GM12874 (cell line): Measurements from ENCODE around the gene CAPN7.

Experiments
- CTCF ChIP-seq: IDR thresholded peaks from 2 replicates; pipeline ENCODE4 v1.5.1; 2011; ENCODE audit warnings: low read depth, mild to moderate bottlenecking, control low read depth, low read length, moderate library complexity; ENCODE audit not compliant: insufficient read depth

Gene CAPN7

GRCh38 chr3:15294929-15295328 is 88.9 kb downstream of the CAPN7 start:
- TF ChIP-seq CTCF: no peak

DNA sequence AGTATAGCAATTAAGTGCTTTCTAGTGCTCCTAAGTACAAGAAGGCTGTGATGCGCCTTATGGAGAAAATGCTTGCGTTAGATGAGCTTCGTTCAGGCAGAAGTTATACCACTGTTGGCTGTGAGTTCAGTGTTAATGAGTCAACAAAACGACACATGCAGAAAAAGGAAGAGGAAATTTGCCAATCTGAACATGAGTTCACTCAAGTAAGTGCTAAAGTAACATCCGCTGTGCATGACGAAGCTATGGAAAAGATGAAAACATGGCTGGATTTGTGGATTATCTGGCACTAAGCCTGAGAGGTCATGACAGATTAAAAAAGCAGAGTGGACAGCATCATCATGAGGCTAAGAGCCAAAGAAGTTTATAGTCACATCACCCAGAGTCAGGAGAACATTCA is 89.5 kb downstream of the CAPN7 start:
- no peak for TF ChIP-seq CTCF

GRCh38 chr3:15297608-15298350 is 91.7 kb downstream of the CAPN7 start:
- TF ChIP-seq CTCF: no peak

DNA sequence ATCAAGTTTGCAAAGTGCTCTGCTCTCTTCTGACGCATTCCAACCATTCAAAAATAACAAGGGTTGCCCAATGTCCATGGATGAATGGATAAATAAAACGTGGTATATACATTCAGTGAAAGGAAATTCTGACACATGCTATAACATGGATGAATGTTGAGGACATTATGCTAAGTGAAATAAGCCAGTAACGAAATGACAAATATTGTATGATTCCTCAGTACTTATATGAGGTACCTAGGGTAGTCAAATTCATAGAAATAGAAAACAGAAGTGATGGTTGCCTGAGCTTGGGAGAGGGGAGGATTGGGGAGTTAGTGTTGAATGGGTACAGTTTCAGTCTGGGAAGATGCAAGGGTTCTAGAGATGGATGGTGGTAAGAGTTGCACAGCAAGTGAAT is 92.5 kb downstream of the CAPN7 start:
- no peak for TF ChIP-seq CTCF

DNA sequence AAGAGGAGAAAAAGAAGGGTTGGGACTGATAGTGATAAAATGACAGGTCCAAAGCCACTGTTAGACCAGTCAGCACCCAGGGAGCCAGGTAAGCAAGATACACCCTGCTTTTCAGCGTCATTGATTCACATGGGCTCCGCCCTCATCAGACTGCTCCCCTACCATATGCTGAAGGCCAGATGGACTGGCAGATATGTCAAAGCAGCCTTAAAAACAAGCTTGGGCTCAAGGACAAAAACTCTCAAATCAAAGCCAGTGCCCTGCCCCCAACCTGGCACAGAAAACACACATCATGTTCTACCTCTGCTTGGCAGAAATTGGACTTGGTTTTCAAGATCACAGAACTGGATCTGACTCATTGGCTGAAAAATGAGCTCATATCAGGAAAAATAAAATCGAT is 93.0 kb downstream of the CAPN7 start:
- no peak for TF ChIP-seq CTCF

GRCh38 chr3:15300323-15301078 is 94.5 kb downstream of the CAPN7 start:
- TF ChIP-seq CTCF: no peak

DNA sequence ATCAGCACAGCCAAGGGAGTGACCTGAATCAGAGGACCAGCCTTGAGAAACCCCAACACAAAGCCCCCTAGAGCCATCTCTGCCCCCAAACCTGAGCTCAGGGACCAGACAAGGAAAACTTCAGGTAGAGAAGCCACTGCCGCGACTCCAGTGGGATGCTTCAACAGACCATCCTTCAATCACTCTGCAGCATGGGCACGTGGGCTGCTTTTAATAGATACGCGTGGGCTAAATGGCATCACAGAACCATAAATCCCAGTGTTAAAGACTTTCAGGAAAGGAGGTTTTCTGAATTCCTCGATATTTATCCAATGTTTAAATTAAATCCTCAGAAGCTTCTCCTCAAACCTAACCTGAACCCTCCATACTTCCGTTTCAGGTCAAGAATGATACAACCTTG is 95.7 kb downstream of the CAPN7 start:
- no peak for TF ChIP-seq CTCF
